Stimulated activated naive CD4-positive, alpha-beta T cell treated with Interleukin-2 at 50 U/mL for 16 hours (primary cell): Measurements from ENCODE around the gene OR9Q2.
"Not testable (repeated sequence)": the region's sequence is repeated elsewhere in the genome, so short reads cannot be mapped to it uniquely, and the experiment has no call there.

Source experiments
- DNase-seq: peaks from one replicate; lab custom pipeline; 2025; lab: John Stamatoyannopoulos, UW

OR9Q2 gene, protein sequence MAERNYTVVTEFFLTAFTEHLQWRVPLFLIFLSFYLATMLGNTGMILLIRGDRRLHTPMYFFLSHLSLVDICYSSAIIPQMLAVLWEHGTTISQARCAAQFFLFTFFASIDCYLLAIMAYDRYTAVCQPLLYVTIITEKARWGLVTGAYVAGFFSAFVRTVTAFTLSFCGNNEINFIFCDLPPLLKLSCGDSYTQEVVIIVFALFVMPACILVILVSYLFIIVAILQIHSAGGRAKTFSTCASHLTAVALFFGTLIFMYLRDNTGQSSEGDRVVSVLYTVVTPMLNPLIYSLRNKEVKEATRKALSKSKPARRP

DNA sequence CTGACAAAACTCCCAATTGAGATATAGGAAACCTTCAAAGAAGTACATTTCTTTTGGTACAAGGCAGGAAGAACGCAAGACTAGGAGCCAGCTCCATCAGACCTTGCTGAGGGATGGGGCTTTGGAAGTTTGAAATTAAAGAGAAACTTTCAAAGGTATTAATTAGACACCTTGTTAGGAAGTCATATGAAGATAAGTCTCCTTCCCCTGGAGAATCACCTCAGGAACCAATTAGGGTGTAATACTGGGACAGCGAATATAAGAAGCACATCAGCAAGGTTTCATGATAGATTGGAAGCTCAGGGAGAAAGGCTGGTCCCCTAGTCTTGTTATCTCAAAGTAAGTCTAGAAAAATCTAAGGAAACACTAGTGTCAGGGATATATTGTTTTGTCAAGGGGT lies at the start of gene OR9Q2:
Gene OR9Q2 (plus strand): TSS at position 301 of the 400 bp plus-strand sequence. CDS start 1,421 bp downstream, outside the sequence.
- DNase-seq = no peak

- no peak for DNase-seq
Measured at GRCh38 chr11:58142761-58143160, 46.1 kb upstream of the OR9Q2 start.

GRCh38 chr11:58152781-58153180 lies 36.1 kb upstream of the OR9Q2 start:
- DNase-seq = no peak

DNA sequence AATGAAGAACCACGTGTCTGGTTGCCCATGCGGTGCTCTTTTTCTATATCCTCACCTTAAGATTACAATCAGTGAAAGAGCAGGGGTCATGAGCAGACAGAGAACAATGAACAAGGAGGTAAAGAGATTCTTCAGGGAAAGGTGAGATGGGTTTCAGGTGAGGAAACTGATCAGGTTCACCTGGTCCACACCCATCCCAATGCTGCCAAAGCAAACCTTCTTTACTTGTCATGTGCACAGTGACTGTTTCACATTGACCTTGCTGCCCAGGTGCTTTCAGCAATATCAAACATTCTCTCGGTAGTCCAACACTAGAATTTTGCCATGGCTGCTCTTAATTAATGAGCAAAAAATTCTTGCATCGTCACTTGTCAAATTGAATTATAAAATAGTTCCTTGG lies 24.5 kb upstream of the OR9Q2 start:
- DNase-seq = no peak

DNA sequence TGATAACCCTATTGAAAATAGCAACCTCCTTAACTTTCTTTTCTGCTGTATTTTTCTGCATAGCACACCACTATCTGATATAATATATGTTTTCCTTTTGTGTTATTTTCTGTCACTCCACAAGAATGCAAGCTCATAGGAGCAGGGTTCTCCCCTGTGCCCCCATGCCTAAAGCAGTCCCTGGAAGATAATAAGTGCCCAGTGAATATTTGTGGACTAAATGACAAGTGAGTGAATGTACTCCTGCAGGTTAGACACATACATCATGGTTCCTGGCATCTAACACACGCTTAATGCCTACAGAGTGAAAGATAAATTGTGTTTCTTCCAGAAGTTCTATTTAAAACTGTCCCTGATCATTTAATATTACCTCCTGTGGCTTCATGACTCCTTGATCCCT lies 23.9 kb upstream of the OR9Q2 start:
- DNase-seq = no peak

- DNase-seq = no peak
Measured at GRCh38 chr11:58165504-58166106, 23.3 kb upstream of the OR9Q2 start.

- DNase-seq = no peak
Measured at GRCh38 chr11:58177409-58178054, 11.3 kb upstream of the OR9Q2 start.

GRCh38 chr11:58178444-58178843 lies 10.4 kb upstream of the OR9Q2 start:
- no peak for DNase-seq

DNA sequence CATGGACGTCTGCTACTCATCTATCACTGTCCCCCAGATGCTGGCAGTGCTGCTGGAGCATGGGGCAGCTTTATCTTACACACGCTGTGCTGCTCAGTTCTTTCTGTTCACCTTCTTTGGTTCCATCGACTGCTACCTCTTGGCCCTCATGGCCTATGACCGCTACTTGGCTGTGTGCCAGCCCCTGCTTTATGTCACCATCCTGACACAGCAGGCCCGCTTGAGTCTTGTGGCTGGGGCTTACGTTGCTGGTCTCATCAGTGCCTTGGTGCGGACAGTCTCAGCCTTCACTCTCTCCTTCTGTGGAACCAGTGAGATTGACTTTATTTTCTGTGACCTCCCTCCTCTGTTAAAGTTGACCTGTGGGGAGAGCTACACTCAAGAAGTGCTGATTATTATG lies 9.2 kb upstream of the OR9Q2 start:
- no peak for DNase-seq

GRCh38 chr11:58186938-58187337 lies 1.9 kb upstream of the OR9Q2 start:
- DNase-seq = no peak

GRCh38 chr11:58192229-58192628 lies 3.4 kb downstream of the OR9Q2 start:
- no peak for DNase-seq

GRCh38 chr11:58193391-58193790 lies 4.5 kb downstream of the OR9Q2 start:
- no peak for DNase-seq

DNA sequence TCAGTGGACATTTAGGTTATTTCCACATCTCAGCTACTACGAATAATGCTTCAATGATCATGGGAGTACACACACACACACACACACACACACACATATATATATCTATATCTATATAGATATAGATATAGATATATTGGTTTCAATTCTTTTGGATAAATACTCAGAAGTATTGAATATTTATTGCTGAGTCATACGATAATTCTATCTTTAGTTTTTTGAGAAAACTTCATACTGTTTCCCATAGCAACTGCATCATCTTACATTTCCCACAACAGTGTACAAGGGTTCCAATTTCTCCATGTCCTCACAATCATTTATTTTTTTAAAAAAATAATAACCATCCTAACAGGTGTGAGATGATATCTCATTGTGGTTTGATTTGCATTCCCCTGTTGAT lies 7.1 kb downstream of the OR9Q2 start:
- no peak for DNase-seq

DNA sequence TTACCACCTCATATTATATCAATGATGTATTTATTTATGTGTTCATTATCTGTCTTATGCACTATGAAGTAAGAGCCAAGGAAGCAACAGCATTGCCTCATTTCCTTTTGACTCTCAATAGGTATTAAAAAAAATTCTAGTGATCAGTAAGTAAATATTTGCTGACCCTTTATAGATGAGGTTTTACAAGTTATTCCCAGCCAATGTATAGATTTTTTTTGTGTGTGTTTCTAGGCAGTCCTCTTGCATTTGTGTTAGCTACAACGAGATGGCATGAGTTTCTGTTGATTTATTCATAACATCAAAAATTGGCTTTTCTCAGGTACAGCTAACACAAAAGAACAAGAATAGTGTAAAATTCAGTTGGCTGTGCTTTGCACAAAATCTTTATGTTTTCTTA lies 10.4 kb downstream of the OR9Q2 start:
- DNase-seq = no peak

- DNase-seq = no peak
Measured at GRCh38 chr11:58204042-58204441, 15.2 kb downstream of the OR9Q2 start, which contains the start of gene OR1S2. OR1S2 (minus strand) TSS chr11:58204142; CDS start chr11:58204142, 0 bp downstream.

DNA sequence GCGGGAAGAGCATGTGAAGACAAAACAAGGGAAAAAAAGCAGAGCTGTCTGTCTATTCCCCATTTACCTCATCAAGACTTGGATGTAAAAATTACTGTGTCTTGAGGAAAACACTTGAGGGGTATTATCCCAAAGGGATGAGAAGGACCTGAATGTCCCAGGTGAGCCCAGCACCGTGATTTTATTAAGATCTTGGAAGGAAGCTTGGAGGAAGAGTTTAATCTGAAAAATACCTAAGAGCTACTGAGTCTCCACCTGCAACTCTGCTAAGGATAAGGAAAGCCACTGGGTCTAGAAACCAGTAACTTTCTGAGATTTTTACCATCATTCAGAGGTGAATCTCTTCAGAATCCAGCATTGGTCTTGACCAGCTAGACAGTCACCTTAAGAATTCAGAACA lies 23.6 kb downstream of the OR9Q2 start, which contains the start of gene OR1S1:
Gene OR1S1 (plus strand): TSS at position 301 of the 400 bp plus-strand sequence.
- DNase-seq = not testable (repeated sequence)

- DNase-seq = no peak
Measured at GRCh38 chr11:58216476-58216875, 27.6 kb downstream of the OR9Q2 start.

DNA sequence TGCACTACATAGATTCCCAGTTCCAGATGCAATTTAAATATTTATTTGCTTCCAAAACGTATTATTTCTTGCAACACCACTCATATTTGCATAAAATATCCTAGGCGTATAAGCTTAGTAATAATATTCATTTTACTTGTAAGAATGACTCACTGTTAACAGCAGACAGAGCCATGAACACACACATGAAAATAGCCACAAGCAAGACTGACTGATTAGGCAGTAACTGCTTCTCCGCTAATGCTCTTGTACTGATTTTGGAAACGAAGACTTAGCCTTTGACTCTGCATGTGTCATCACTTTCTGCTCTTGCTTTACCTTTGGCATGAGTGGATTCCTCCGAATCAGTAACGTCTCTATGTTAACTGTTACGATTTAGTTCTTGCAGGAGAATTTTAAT lies 33.9 kb downstream of the OR9Q2 start:
- DNase-seq = no peak

DNA sequence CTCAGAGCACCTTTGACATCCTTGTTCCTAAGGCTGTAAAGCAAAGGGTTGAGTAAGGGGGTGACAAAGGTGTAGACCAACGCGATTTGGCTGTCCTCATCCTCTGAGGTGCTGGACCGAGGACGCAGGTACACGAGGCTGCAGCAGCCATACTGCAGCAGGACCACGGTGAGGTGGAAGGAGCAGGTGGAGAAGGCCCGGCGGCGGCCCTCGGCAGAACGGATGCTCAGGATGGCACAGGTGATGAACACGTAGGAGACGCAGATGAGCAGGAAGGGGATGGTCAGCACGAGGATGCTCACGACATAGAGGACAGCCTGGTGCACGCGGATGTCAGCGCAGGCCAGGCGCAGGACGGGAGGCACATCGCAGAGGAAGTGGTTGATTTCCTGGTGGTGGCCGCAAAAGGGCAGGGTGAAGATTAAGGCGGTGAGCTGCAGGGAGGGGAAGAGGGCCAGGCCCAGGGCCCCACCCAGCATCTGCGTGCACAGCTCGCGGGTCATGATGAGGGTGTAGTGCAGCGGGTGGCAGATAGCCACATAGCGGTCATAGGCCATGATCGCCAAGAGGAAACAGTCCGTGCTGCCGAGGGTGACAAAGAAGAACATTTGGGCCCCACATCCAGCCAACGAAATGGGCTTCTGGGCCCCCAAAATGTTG lies 39.2 kb downstream of the OR9Q2 start:
- DNase-seq = no peak
